ENCODE results near the gene ITGA8. TPM values are rescaled to one million over a fixed set of nuclear protein-coding genes. Genes with fewer than 3 reads are reported as not detected.

Gene ITGA8
- total and polyA plus RNA-seq, 12 donors = 4.7 to 46.0 (median 22.2) TPM

DNA sequence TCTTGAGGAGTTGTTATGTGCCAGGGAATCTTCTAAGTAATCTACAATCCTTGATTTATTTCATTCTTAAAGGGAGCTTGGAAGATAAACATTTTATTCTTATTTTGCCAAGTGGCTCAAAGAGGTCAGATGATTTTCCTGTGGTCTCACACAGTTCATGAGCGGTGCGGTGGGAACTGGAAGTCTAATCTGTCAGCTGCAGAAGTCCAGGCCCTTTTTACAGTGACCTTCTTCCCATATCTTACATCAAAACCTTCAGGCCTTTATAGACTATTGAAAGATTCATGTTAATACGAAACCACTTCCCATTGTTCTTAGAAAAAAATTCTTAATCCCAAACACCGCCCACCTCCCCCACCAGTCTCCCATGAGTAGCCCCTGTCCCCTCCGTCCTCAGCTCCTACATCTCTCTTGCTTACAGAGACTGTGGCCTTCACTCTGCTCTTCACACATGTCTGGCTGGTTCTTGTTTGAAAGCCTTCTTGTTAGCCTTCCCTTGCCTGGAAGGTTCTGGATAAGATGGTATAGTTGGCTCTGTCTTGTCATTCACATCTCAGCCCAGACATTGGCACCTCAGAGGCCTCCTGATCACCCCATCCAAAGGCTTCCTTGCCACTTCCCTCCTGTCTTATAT is 61.5 kb downstream of the ITGA8 start:
- H3K9me3 ChIP-seq (replicated peaks in 1 of 3) = no peaks in the 10 kb centered on the region
- peak in 2 of 7 donors; percentile 14 to 26 for DNase-seq
- no peak overlapping the region for H3K4me3 ChIP-seq
- WGBS, 4 donors = 49 to 56% (median 51%) methylated on average over 5 of the region's 5 CpGs
- H3K27ac ChIP-seq = peak overlapping the region in 1 of 5 donors; percentile 32
- H3K36me3 ChIP-seq (replicated peaks in 1 of 2) = no peaks in the 10 kb centered on the region
- H3K4me1 ChIP-seq (replicated peaks in 1 of 2) = no peaks in the 10 kb centered on the region
- TF ChIP-seq POLR2A (IDR thresholded peaks at IDR 0.05) = no peak
- TF ChIP-seq, protein P1, sequence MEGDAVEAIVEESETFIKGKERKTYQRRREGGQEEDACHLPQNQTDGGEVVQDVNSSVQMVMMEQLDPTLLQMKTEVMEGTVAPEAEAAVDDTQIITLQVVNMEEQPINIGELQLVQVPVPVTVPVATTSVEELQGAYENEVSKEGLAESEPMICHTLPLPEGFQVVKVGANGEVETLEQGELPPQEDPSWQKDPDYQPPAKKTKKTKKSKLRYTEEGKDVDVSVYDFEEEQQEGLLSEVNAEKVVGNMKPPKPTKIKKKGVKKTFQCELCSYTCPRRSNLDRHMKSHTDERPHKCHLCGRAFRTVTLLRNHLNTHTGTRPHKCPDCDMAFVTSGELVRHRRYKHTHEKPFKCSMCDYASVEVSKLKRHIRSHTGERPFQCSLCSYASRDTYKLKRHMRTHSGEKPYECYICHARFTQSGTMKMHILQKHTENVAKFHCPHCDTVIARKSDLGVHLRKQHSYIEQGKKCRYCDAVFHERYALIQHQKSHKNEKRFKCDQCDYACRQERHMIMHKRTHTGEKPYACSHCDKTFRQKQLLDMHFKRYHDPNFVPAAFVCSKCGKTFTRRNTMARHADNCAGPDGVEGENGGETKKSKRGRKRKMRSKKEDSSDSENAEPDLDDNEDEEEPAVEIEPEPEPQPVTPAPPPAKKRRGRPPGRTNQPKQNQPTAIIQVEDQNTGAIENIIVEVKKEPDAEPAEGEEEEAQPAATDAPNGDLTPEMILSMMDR (IDR thresholded peaks at IDR 0.05) = no peak
- intact Hi-C loops (cut with DNase I) = no loop called here
- H3K27me3 ChIP-seq = no peaks in the 10 kb centered on the region

DNA sequence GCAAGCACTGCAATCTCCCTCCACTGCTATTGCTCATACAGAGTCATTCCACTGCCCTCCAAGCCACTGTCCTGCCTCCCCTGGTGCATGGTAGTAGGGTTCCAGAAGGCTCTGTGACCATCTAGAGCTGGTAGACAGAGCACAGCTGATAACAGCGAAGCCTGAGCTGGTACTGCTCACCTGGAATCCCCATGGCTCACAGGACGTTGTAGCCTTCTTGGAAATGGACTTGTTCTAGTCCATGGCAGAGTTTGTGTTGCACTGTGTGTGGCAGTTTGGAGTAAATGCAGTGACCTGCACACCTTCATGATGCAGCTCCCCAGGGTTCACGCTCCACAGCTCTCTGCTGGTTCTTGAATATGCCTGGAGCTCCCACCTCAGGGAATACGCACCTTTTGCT is 67.0 kb downstream of the ITGA8 start:
- WGBS, 4 donors = 80 to 91% (median 90%) methylated on average over 3 to 4 of the region's 4 CpGs
- H3K9me3 ChIP-seq (replicated peaks in 1 of 3) = no peaks in the 10 kb centered on the region
- TF ChIP-seq, protein P1 (IDR thresholded peaks at IDR 0.05) = no peak
- no peak for TF ChIP-seq POLR2A (IDR thresholded peaks at IDR 0.05)
- no peak overlapping the region for H3K4me3 ChIP-seq
- no peak for DNase-seq
- no peaks in the 10 kb centered on the region for H3K27me3 ChIP-seq
- no peaks in the 10 kb centered on the region for H3K36me3 ChIP-seq (replicated peaks in 1 of 2)
- no peak overlapping the region for H3K27ac ChIP-seq
- no peaks in the 10 kb centered on the region for H3K4me1 ChIP-seq (replicated peaks in 1 of 2)
- intact Hi-C loops (cut with DNase I) = no loop called here

DNA sequence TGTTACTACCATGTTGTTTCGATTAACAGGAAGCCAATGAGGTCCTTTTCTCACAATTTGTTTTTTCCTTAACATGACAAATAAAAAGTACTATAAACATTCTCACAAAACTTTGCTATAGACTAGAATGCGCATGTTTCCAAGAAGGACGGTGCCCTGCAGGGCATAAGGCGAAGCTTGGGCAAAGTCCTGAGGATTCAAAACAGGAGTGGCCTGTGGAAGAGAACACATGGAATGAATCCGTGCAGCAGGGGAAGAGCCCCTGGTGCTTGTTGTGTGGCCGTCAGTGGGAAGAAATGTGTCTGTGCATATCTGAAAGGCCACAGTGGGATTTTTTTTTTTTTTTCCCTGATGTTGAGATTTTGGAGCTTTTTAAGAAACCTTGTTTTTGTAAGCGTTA is 67.6 kb downstream of the ITGA8 start:
- DNase-seq = no peak
- Histone ChIP-seq H3K9me3 (replicated peaks in 1 of 3) (no peaks in the 10 kb centered on the region), H3K27ac (no peak overlapping the region), H3K4me1 (replicated peaks in 1 of 2) (no peaks in the 10 kb centered on the region), H3K4me3 (no peak overlapping the region), H3K27me3 (no peaks in the 10 kb centered on the region), H3K36me3 (replicated peaks in 1 of 2) (no peaks in the 10 kb centered on the region)
- TF ChIP-seq, protein P1 (IDR thresholded peaks at IDR 0.05) = no peak
- TF ChIP-seq POLR2A (IDR thresholded peaks at IDR 0.05) = no peak
- WGBS, 4 donors = 73 to 82% (median 79%) methylated on average over 7 of the region's 7 CpGs
- intact Hi-C loops (cut with DNase I) = no loop called here

DNA sequence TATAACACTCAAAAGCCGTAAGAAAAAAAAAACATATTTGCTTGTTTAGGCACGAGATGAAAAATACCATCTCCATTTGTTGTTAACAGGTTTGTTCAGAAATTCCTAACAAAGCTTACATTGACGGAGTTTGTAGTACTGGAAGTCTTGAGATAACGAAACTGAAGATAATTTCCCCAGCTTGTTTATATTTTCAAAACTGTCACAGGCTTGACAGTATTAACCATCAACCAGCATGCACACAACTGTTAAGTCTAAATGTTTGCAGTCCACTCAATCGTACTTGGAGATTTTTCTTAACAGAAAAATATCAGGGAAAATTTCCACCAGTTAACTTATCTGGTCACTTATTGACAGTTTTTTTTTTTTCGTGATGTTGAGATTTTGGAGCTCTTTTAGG is 68.5 kb downstream of the ITGA8 start:
- H3K27me3 ChIP-seq = no peaks in the 10 kb centered on the region
- H3K27ac ChIP-seq = no peak overlapping the region
- no peaks in the 10 kb centered on the region for H3K36me3 ChIP-seq (replicated peaks in 1 of 2)
- no peaks in the 10 kb centered on the region for H3K9me3 ChIP-seq (replicated peaks in 1 of 3)
- TF ChIP-seq POLR2A (IDR thresholded peaks at IDR 0.05) = no peak
- TF ChIP-seq, protein P1 (IDR thresholded peaks at IDR 0.05) = no peak
- H3K4me3 ChIP-seq = no peak overlapping the region
- no peaks in the 10 kb centered on the region for H3K4me1 ChIP-seq (replicated peaks in 1 of 2)
- WGBS, 4 donors = 64 to 77% (median 68%) methylated on average over 6 of the region's 6 CpGs
- no peak for DNase-seq
- intact Hi-C loops (cut with DNase I) = no loop called here
